DMS53 (cell line): ENCODE measurements around the gene TMEM94.
A peak's percentile ranks its signal among the peaks of the same experiment; 100 is the strongest.

ENCODE experiments used
- DNase-seq: peaks from one replicate; lab custom pipeline; 2025; lab: John Stamatoyannopoulos, UW

Gene TMEM94

GRCh38 chr17:75525806-75526554, 69.5 kb downstream of the TMEM94 start:
- DNase-seq: peak; percentile 82

GRCh38 chr17:75526555-75527270, 70.3 kb downstream of the TMEM94 start:
- peak; percentile 62 for DNase-seq

GRCh38 chr17:75530837-75531720, 74.6 kb downstream of the TMEM94 start:
- DNase-seq: no peak

GRCh38 chr17:75531721-75532072, 75.3 kb downstream of the TMEM94 start:
- DNase-seq: no peak

GRCh38 chr17:75535119-75535537, 78.7 kb downstream of the TMEM94 start:
- no peak for DNase-seq

GRCh38 chr17:75535871-75536270, 79.4 kb downstream of the TMEM94 start:
- DNase-seq: no peak

GRCh38 chr17:75536366-75536765, 79.9 kb downstream of the TMEM94 start:
- DNase-seq: no peak

GRCh38 chr17:75539967-75540729, 83.7 kb downstream of the TMEM94 start:
- no peak for DNase-seq

GRCh38 chr17:75540923-75541503, 84.6 kb downstream of the TMEM94 start:
- DNase-seq: no peak

- no peak for DNase-seq
Measured at GRCh38 chr17:75542229-75542628, 85.8 kb downstream of the TMEM94 start.

- DNase-seq: no peak
Measured at GRCh38 chr17:75542728-75543336, 86.4 kb downstream of the TMEM94 start.

- no peak for DNase-seq
Measured at GRCh38 chr17:75544250-75544649, 87.8 kb downstream of the TMEM94 start.

- DNase-seq: no peak
Measured at GRCh38 chr17:75546181-75546580, 89.7 kb downstream of the TMEM94 start.

- no peak for DNase-seq
Measured at GRCh38 chr17:75547091-75547490, 90.7 kb downstream of the TMEM94 start.

GRCh38 chr17:75548813-75549212, 92.4 kb downstream of the TMEM94 start:
- DNase-seq: no peak
